Thymus (tissue), 11 donors: ENCODE data around the gene SLX4IP. TPM values are rescaled to one million over a fixed set of nuclear protein-coding genes. Genes with fewer than 3 reads are reported as not detected.

Source experiments
- DNase-seq, 9 donors: peaks; one replicate each; pipeline ENCODE4 v3.0.0-alpha.2; 2013; ENCODE audit warnings: low spot score in 9 of 9, low read depth in 6 of 9, missing footprints in 1 of 9
- H3K27ac ChIP-seq, 2 donors: one replicate each; pipeline ENCODE4 v1.5.1; 2013; ENCODE audit warnings: control low read depth in 1 of 2, low read depth in 1 of 2, low read length in 1 of 2, mild to moderate bottlenecking in 1 of 2, moderate library complexity in 1 of 2
- H3K27me3 ChIP-seq, 2 donors: one replicate each; pipeline ENCODE4 v1.5.1; 2013; ENCODE audit warnings: low read length in 1 of 2; ENCODE audit not compliant: control insufficient read depth in 2 of 2, insufficient read depth in 1 of 2
- H3K36me3 ChIP-seq, 2 donors: one replicate each; pipeline ENCODE4 v1.5.1; 2013; ENCODE audit warnings: low read length in 1 of 2, mild to moderate bottlenecking in 1 of 2, moderate library complexity in 1 of 2; ENCODE audit not compliant: control insufficient read depth in 2 of 2, insufficient read depth in 2 of 2
- H3K4me1 ChIP-seq, 2 donors: one replicate each; pipeline ENCODE4 v1.5.1; 2013; ENCODE audit warnings: low read length in 2 of 2; ENCODE audit not compliant: control insufficient read depth in 2 of 2, insufficient read depth in 2 of 2
- H3K4me3 ChIP-seq, 2 donors: one replicate each; pipeline ENCODE4 v1.5.1; 2013; ENCODE audit warnings: low read length in 2 of 2, control low read depth in 1 of 2, mild to moderate bottlenecking in 1 of 2
- H3K9me3 ChIP-seq, 2 donors: one replicate each; pipeline ENCODE4 v1.5.1; 2013; ENCODE audit warnings: low read length in 1 of 2, mild to moderate bottlenecking in 1 of 2; ENCODE audit not compliant: control insufficient read depth in 2 of 2, insufficient read depth in 1 of 2
- WGBS: extraction: QIAGEN DNeasy Blood & Tissue Kit; methylation state at CpG from one replicate; pipeline ENCODE4 v1.1.7; 2013; 5-methylcytosine and 5-hydroxymethylcytosine counted together
- polyA plus RNA-seq: library from polyadenylated mRNA; stranded (reverse); fragments of 200-250 nt; gene quantifications from one replicate; pipeline ENCODE4 v1.2.3, GENCODE V29; 2013
- total RNA-seq: library from RNA; stranded (reverse); fragments of 120-200 nt; gene quantifications from one replicate; pipeline ENCODE4 v1.2.4, GENCODE V29; 2013
- donor health status: healthy.

Gene SLX4IP
- total and polyA plus RNA-seq, 2 donors, result 5.1 to 7.4 TPM

DNA sequence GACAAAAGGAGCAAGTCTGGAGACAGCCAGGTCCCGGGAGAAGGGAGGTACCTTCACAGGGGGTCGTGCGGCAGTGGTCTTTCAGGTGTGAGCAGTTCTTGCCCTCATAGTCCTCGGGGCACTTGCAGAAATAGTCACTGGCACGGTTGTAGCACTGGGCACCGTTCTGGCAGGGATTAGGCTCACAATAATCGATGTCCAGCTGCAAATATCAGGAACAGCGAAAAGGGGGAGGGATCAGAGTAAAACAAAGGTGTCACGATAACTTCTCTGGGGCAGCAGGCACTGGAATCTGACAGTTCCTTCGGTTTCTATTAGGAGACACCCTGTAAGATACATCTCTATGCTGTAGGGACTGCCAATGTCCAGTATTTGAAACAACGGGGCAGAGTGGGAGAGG lies 212.8 kb downstream of the SLX4IP start:
- 94% methylated on average over 11 of the region's 11 CpGs for WGBS
- Histone ChIP-seq H3K27ac (no peak overlapping the region), H3K27me3 (no peaks in the 10 kb centered on the region), H3K36me3 (peaks cover 3 to 10% of the 10 kb centered on the region in 2 donors), H3K4me3 (no peak overlapping the region), H3K9me3 (peaks cover 0 to 3% of the 10 kb centered on the region in 2 donors), H3K4me1 (peaks cover 0 to 31% of the 10 kb centered on the region in 2 donors)
- no peak for DNase-seq

DNA sequence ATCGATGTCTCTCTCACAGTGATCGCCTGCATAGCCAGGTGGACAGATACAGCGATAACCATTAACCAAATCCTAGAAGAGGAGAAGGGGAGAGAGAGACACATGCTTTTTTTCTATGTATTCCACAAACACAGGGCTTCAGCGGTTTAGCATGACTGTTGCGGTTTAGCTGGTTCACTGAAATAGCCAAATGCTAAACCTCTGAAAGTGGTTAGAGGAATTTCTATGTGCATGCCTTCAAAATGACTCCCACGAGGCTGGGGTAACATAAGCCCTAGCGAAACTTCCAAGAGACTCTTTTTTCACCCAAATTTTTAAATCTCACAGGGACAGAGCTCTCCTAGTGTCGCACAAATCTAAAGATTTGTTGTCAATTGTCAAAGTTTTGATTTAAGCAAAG lies 213.5 kb downstream of the SLX4IP start:
- Histone ChIP-seq H3K4me3 (no peak overlapping the region), H3K36me3 (peaks cover 1 to 10% of the 10 kb centered on the region in 2 donors), H3K27ac (no peak overlapping the region), H3K4me1 (peaks cover 0 to 32% of the 10 kb centered on the region in 2 donors), H3K27me3 (no peaks in the 10 kb centered on the region), H3K9me3 (peaks cover 0 to 3% of the 10 kb centered on the region in 2 donors)
- DNase-seq, result no peak
- 95% methylated on average over 8 of the region's 8 CpGs for whole genome bisulfite sequencing

DNA sequence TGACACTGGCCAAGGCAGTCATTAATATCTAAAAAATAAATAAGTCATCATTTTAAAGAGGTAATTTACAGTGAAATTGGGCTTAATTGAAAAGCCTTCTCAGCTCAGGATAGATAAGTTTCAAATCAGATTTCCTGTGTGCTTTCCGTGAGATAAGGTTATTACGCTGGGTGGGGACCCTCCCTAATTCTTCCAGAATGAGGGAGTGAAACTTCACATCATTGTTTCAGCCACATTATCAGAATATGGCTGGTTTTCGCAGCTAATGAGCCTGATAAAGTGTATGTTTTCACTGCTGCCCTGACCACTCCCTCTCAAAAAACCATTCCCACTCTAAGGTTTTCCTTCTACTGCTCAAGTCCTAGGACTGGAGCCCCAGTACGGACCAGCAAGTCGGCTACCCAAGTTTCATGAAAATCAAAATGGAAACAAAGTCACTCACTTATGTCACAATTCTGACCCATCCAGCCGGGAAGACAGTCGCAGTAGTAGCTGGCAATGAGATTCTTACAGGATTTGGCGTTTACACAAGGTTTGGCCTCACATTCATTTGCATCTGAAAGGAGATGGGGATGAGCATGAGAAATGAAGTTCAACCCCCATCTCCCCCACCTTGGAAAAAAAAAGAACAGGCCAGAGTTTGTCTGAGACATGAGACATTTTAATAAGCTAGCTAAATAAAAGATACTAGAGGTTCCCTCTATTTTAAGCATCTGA lies 214.1 kb downstream of the SLX4IP start:
- peaks cover 0 to 3% of the 10 kb centered on the region in 2 donors for H3K9me3 ChIP-seq
- H3K36me3 ChIP-seq, result peaks cover 0 to 10% of the 10 kb centered on the region in 2 donors
- no peaks in the 10 kb centered on the region for H3K27me3 ChIP-seq
- H3K4me1 ChIP-seq, result peaks cover 0 to 27% of the 10 kb centered on the region in 2 donors
- no peak overlapping the region for H3K4me3 ChIP-seq
- H3K27ac ChIP-seq, result no peak overlapping the region
- WGBS, result 97% methylated on average over 8 of the region's 8 CpGs
- no peak for DNase-seq

DNA sequence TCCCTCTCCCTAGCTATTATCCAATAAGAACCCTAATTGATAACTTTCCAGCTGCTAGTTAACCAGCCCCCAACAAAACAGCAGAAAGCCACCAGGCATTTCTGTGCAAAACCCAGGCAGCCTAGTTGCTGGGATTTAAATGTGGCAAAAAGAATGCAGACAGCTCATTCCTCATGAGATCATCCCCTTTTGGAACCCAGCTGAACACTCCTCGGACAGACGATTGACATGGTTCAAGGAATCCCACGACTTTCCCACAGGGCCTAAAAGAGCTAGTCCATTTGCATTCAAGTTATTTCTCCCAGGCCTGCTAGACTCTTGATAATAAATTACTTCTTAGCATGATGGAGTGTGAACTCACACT lies 214.7 kb downstream of the SLX4IP start:
- H3K4me3 ChIP-seq, result no peak overlapping the region
- no peak overlapping the region for H3K27ac ChIP-seq
- no peak for DNase-seq
- H3K4me1 ChIP-seq, result peaks cover 0 to 23% of the 10 kb centered on the region in 2 donors
- WGBS, result 96% methylated on average over 3 of the region's 3 CpGs
- H3K27me3 ChIP-seq, result no peaks in the 10 kb centered on the region
- peaks cover 0 to 10% of the 10 kb centered on the region in 2 donors for H3K36me3 ChIP-seq
- H3K9me3 ChIP-seq, result peaks cover 0 to 3% of the 10 kb centered on the region in 2 donors

DNA sequence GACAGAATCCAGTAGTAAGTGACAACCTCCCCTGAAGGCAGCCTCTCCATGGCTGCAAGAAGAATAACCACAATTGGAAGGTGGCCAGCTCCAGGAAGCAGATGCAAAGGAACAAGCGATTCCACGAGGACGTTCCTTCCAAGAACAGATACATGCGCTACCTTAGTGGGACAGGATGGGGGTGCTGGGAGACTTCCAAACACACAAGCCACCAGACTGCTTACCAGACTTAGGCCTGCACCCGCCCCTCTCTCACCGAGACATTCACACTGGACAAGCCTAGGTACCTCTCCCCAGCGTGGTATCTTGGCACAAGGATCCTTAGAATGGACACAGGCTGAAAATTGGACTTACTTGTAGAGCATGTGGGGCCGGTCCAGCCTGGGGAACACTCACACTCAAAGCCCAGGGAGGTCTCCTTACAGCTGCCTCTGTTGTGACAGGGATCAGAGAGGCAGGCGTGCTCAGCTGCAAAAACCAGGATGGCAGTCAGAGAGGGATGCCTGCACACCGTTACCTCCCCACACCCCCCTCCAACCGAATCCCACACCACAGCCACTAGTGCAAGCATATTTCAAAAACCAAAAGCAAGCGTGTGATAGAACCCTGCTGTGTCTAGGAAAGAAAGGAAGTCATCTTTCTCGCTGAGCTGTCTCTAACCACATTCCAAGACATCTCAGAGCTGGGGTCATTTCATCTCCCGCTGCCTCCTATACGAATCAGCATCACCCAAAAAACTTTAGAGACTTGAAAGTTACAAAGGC lies 216.3 kb downstream of the SLX4IP start:
- no peak overlapping the region for H3K4me3 ChIP-seq
- peak overlapping the region in 1 of 2 donors; percentile 18 for H3K27ac ChIP-seq
- no peaks in the 10 kb centered on the region for H3K9me3 ChIP-seq
- WGBS, result 40% methylated on average over 15 of the region's 15 CpGs
- DNase-seq, result no peak
- peaks cover 0 to 10% of the 10 kb centered on the region in 2 donors for H3K36me3 ChIP-seq
- H3K27me3 ChIP-seq, result no peaks in the 10 kb centered on the region
- peaks cover 0 to 23% of the 10 kb centered on the region in 2 donors for H3K4me1 ChIP-seq

DNA sequence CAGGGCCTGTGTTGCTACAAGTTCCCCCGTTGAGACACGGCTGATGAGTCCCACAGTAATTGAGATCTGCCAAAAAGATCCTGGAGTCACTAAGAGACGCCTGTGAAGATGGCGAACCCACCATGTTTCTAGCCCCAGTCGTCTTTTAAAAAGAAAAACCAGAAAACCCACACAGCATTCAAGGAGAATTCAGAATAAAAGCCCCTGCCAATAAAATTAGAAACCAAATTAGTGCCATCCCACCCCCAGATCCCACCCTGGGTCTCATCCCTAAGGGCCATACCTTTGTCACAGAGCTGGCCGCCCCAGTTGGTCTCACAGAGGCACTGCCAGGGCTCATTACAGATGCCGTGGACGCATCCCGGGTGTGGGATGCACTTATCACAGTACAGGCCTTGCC lies 217.1 kb downstream of the SLX4IP start:
- H3K36me3 ChIP-seq, result peaks cover 0 to 7% of the 10 kb centered on the region in 2 donors
- no peaks in the 10 kb centered on the region for H3K27me3 ChIP-seq
- H3K4me1 ChIP-seq, result peaks cover 0 to 23% of the 10 kb centered on the region in 2 donors
- H3K27ac ChIP-seq, result no peak overlapping the region
- WGBS, result 93% methylated on average over 9 of the region's 9 CpGs
- H3K4me3 ChIP-seq, result no peak overlapping the region
- no peaks in the 10 kb centered on the region for H3K9me3 ChIP-seq
- DNase-seq, result no peak

DNA sequence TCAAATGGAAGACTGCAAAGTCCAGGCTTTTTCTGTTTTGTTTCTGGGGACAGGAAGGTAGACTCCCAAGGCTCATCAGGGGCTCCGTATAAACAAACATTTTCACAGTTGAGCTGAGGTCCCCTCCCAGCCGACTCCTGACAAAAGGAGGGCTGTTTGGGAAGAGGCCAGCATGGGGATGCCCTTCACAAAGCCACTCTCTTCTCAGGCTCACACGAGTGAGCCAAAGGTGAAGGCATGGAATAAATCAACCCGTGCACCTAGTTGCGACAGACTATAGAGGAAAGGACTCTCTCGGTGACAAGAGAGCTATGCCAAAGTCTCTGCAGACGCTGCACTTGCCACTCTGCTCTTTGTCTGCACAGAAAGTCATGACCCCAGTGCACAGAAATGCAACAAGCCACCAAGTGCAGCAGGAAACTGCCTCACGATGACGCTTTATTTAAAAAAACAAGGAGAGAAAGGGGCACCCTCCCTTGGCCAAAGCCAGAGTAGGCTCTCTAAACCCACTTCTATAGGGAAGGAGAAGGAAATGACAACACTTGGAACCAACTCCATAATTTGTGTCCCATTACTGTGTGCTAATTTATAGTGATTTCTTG lies 217.7 kb downstream of the SLX4IP start:
- Histone ChIP-seq H3K4me3 (no peak overlapping the region), H3K9me3 (no peaks in the 10 kb centered on the region), H3K4me1 (peaks cover 0 to 23% of the 10 kb centered on the region in 2 donors), H3K36me3 (peaks cover 0 to 7% of the 10 kb centered on the region in 2 donors), H3K27ac (no peak overlapping the region), H3K27me3 (no peaks in the 10 kb centered on the region)
- DNase-seq, result no peak
- 89% methylated on average over 9 of the region's 9 CpGs for WGBS

DNA sequence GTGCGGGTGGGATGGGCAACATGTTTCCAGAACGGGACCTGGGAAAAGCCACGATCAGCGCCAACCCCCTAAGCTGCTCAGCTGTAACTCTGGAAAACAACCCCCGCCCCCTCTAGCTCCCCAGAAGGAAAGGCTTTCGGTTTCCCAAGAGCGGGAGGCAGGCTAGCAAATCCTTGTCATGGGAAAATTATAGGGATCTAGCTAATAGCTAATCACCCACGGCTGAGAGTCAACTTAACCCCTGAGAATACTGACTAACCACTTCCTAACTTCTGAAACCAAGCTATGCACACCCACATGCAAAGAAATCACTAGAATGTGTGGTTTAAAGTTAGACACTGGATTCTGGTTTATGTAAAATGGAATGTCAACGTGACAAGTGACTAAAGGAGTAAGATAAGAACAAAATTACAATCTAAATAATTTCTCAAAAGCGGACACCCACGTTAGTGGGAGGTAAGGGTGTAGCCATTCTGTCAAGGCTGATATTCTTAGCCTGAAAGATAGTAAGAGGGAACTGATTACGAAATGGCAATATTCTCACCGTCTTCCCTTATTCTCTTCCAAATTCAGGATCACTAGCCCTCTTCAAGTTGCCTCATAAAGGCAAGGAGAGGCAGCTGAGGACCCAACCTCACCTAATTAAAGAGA lies 218.6 kb downstream of the SLX4IP start:
- DNase-seq, result no peak
- Histone ChIP-seq H3K4me1 (peaks cover 0 to 23% of the 10 kb centered on the region in 2 donors), H3K27me3 (no peaks in the 10 kb centered on the region), H3K9me3 (no peaks in the 10 kb centered on the region), H3K4me3 (no peak overlapping the region), H3K27ac (peak overlapping the region in 1 of 2 donors; percentile 9), H3K36me3 (peaks cover 0 to 2% of the 10 kb centered on the region in 2 donors)
- WGBS, result 86% methylated on average over 13 of the region's 13 CpGs
